Vagina (tissue), 2 donors: ENCODE data around the gene FBXO42. TPM values are rescaled to one million over a fixed set of nuclear protein-coding genes. Genes with fewer than 3 reads are reported as not detected.
"Not testable (repeated sequence)": the region's sequence is repeated elsewhere in the genome, so short reads cannot be mapped to it uniquely, and the experiment has no call there.

Source experiments
- DNase-seq, 2 donors: peaks; one replicate each; pipeline ENCODE4 v3.0.0-alpha.2; 2017; ENCODE audit errors: extremely low spot score in 2 of 2
- H3K27ac ChIP-seq: fragments of 200-600 bp; sonication (generic); one replicate; pipeline ENCODE4 v1.5.1; 2019
- H3K27me3 ChIP-seq: fragments of 200-600 bp; sonication (generic); one replicate; pipeline ENCODE4 v1.5.1; 2019
- H3K36me3 ChIP-seq, 2 donors: fragments of 200-600 bp; sonication (generic); one replicate each; pipeline ENCODE4 v1.5.1; 2017 to 2019
- H3K4me1 ChIP-seq: fragments of 200-600 bp; sonication (generic); one replicate; pipeline ENCODE4 v1.5.1; 2019
- H3K4me3 ChIP-seq, 2 donors: fragments of 200-600 bp; sonication (generic); 1 replicate in 1 of 2; 2 replicates in 1 of 2; pipeline ENCODE4 v1.5.1; 2016 to 2019
- H3K9me3 ChIP-seq: fragments of 200-600 bp; sonication (generic); one replicate; pipeline ENCODE4 v1.5.1; 2019
- POLR2A ChIP-seq, 2 donors: fragments of 450-650 bp; IDR thresholded peaks; one replicate each; pipeline ENCODE4 v1.6.1; 2017; ENCODE audit warnings: antibody characterized with exemption in 2 of 2, mild to moderate bottlenecking in 2 of 2, moderate library complexity in 2 of 2
- POLR2AphosphoS5 ChIP-seq, 2 donors: sonication (generic); formaldehyde crosslinking; IDR thresholded peaks; one replicate each; pipeline ENCODE4 v1.9.0; 2017; ENCODE audit warnings: antibody characterized with exemption in 2 of 2, mild to moderate bottlenecking in 2 of 2, low read depth in 1 of 2; ENCODE audit not compliant: insufficient read depth in 1 of 2
- intact Hi-C: fragments of 100-400 bp; cut with DNase I; formaldehyde crosslinking; loops from one replicate; pipeline ENCODE4 v1.15.1; 2023
- total RNA-seq: library from RNA; depleted of rRNA; stranded (reverse); fragments of >200 nt; gene quantifications from one replicate; pipeline ENCODE4 v1.2.3, GENCODE V29; 2016
- TF ChIP-seq, protein P1 (sequence below), 3 experiments: fragments of 450-650 bp in 2 of 3; fragments of 200-600 bp in 1 of 3; sonication (generic) in 1 of 3; IDR thresholded peaks; one replicate each; pipeline ENCODE4 v1.5.1; 2017 to 2019; ENCODE audit warnings: antibody characterized with exemption in 3 of 3, mild to moderate bottlenecking in 2 of 3, moderate library complexity in 2 of 3

Gene FBXO42
- total RNA-seq, 1 donor from 2014 or later, result 24.8 TPM

DNA sequence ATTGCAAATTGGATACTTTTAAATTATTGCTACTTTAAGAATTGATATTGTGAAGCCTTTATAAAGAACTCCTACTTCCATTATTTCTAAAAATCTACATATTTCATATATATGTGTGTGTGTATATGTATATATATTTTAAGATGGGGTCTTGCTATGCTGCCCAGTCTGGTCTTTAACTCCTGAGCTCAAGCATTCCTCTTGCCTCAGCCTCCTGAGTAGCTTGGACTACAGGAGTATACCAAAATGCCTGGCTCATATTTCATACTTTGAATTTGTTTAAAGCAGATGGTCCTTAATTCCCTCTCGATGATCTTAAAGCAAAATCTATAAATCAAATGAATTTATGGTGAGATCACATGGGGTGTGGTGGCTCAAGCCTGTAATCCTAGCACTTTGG, 90.2 kb downstream of the FBXO42 start:
- no peaks in the 10 kb centered on the region for H3K27me3 ChIP-seq
- TF ChIP-seq POLR2A (IDR thresholded peaks at IDR 0.05), result no peak
- TF ChIP-seq, protein P1, sequence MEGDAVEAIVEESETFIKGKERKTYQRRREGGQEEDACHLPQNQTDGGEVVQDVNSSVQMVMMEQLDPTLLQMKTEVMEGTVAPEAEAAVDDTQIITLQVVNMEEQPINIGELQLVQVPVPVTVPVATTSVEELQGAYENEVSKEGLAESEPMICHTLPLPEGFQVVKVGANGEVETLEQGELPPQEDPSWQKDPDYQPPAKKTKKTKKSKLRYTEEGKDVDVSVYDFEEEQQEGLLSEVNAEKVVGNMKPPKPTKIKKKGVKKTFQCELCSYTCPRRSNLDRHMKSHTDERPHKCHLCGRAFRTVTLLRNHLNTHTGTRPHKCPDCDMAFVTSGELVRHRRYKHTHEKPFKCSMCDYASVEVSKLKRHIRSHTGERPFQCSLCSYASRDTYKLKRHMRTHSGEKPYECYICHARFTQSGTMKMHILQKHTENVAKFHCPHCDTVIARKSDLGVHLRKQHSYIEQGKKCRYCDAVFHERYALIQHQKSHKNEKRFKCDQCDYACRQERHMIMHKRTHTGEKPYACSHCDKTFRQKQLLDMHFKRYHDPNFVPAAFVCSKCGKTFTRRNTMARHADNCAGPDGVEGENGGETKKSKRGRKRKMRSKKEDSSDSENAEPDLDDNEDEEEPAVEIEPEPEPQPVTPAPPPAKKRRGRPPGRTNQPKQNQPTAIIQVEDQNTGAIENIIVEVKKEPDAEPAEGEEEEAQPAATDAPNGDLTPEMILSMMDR (IDR thresholded peaks at IDR 0.05), result no peak
- TF ChIP-seq POLR2AphosphoS5 (IDR thresholded peaks at IDR 0.05; ENCODE audit: insufficient read depth in 1 of 2, low read depth in 1 of 2), result no peak
- peaks cover 12% of the 10 kb centered on the region for H3K4me1 ChIP-seq
- no peak for DNase-seq
- no peak overlapping the region for H3K27ac ChIP-seq
- intact Hi-C loops, result no loop called here
- H3K4me3 ChIP-seq, result no peak overlapping the region
- no peaks in the 10 kb centered on the region for H3K36me3 ChIP-seq
- H3K9me3 ChIP-seq, result no peaks in the 10 kb centered on the region

DNA sequence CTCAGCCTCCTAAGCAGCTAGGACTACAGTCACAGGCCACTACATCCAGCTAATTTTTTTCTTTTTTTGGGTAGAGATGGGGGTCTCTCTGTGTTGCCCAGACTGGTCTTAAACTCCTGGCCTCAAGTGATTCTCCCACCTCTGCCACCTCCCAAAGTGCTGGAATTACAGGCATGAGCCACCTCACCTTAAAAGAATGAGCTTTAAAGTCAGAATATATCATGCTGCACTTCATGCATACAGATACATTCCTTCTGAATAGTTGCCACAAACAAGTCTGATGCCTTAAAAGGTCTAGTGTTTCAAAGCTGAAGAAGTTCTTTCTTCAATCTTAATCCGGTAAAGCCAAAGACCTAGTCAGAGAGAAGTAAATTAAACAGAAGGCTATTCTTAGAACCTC, 91.5 kb downstream of the FBXO42 start:
- H3K36me3 ChIP-seq, result peaks cover 0 to 8% of the 10 kb centered on the region in 2 donors
- no peak for DNase-seq
- H3K9me3 ChIP-seq, result no peaks in the 10 kb centered on the region
- H3K4me1 ChIP-seq, result no peaks in the 10 kb centered on the region
- H3K27ac ChIP-seq, result no peak overlapping the region
- no peak for TF ChIP-seq POLR2A (IDR thresholded peaks at IDR 0.05)
- TF ChIP-seq POLR2AphosphoS5 (IDR thresholded peaks at IDR 0.05; ENCODE audit: insufficient read depth in 1 of 2, low read depth in 1 of 2), result no peak
- TF ChIP-seq, protein P1 (IDR thresholded peaks at IDR 0.05), result no peak
- no peak overlapping the region for H3K4me3 ChIP-seq
- no peaks in the 10 kb centered on the region for H3K27me3 ChIP-seq
- intact Hi-C loops, result no loop called here

GRCh38 chr1:16258591-16259135, 93.6 kb downstream of the FBXO42 start:
- Histone ChIP-seq H3K27ac (no peak overlapping the region), H3K4me1 (no peaks in the 10 kb centered on the region), H3K36me3 (peaks cover 0 to 20% of the 10 kb centered on the region in 2 donors), H3K4me3 (no peak overlapping the region), H3K27me3 (no peaks in the 10 kb centered on the region), H3K9me3 (no peaks in the 10 kb centered on the region)
- no peak for DNase-seq
- intact Hi-C loops, result no loop called here
- TF ChIP-seq POLR2A (IDR thresholded peaks at IDR 0.05), result no peak

GRCh38 chr1:16257968-16258367, 94.3 kb downstream of the FBXO42 start:
- Histone ChIP-seq H3K27me3 (no peaks in the 10 kb centered on the region), H3K36me3 (peaks cover 0 to 20% of the 10 kb centered on the region in 2 donors), H3K4me3 (no peak overlapping the region), H3K27ac (no peak overlapping the region), H3K9me3 (no peaks in the 10 kb centered on the region), H3K4me1 (no peaks in the 10 kb centered on the region)
- intact Hi-C loops, result no loop called here
- DNase-seq, result no peak
- no peak for TF ChIP-seq POLR2A (IDR thresholded peaks at IDR 0.05)
- TF ChIP-seq, protein P1 (IDR thresholded peaks at IDR 0.05), result no peak
- TF ChIP-seq POLR2AphosphoS5 (IDR thresholded peaks at IDR 0.05; ENCODE audit: insufficient read depth in 1 of 2, low read depth in 1 of 2), result no peak

DNA sequence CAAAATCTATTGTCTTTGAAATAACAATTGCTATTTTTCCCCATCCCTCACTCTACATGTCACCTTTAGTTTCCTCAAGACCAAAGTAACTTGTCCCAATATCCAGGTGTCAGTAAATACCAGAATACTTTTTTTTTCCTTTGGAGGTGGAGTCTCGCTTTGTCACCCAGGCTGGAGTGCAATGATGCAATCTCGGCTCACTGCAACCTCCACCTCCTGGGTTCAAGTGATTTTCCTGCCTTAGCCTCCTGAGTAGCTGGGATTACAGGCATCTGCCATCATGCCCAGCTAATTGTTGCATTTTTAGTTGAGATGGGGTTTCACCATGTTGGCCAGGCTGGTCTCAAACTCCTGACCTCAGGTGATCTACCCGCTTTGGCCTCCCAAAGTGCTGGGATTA, 94.7 kb downstream of the FBXO42 start:
- H3K27me3 ChIP-seq, H3K4me1 ChIP-seq, H3K9me3 ChIP-seq, intact Hi-C loops, H3K4me3 ChIP-seq, H3K27ac ChIP-seq, DNase-seq: not testable (repeated sequence)
- H3K36me3 ChIP-seq, result peaks cover 0 to 20% of the 10 kb centered on the region in 2 donors

DNA sequence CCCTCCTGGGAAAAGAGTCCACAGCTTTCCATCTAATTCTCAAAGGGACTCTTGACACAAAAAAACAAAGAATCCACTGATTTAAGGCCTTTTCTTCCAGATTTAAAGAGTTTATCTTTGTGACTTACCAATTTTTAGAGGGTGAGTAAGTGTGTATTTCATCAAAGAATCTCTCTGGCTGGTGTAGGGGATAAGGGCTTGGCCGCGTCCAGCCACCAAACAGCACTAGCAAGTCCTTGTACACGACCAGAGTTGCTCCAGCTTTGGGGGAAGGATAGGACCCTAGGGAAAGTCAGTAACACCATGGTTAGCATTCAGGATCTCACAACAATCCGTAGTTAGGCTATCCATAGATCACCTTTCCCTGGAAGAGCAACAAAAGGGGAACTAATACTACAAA, 95.8 kb downstream of the FBXO42 start:
- Histone ChIP-seq H3K9me3 (no peaks in the 10 kb centered on the region), H3K27ac (no peak overlapping the region), H3K36me3 (peaks cover 0 to 30% of the 10 kb centered on the region in 2 donors), H3K4me3 (no peak overlapping the region), H3K4me1 (no peaks in the 10 kb centered on the region), H3K27me3 (no peaks in the 10 kb centered on the region)
- intact Hi-C loops, result no loop called here
- TF ChIP-seq POLR2AphosphoS5 (IDR thresholded peaks at IDR 0.05; ENCODE audit: insufficient read depth in 1 of 2, low read depth in 1 of 2) (no peak), POLR2A (IDR thresholded peaks at IDR 0.05) (no peak)
- TF ChIP-seq, protein P1 (IDR thresholded peaks at IDR 0.05), result no peak
- no peak for DNase-seq
